Activated CD4-positive, CD25-positive, alpha-beta regulatory T cell treated with anti-CD3 and anti-CD28 coated beads, Interleukin-2, amount 50 U/mL, for 72 hours (primary cell): ENCODE results near the gene FAM118A.
"Not testable (repeated sequence)": the region's sequence is repeated elsewhere in the genome, so short reads cannot be mapped to it uniquely, and the experiment has no call there.

Experiments used
- DNase-seq: peaks from one replicate; pipeline ENCODE4 v3.0.0; 2021

FAM118A gene

DNA sequence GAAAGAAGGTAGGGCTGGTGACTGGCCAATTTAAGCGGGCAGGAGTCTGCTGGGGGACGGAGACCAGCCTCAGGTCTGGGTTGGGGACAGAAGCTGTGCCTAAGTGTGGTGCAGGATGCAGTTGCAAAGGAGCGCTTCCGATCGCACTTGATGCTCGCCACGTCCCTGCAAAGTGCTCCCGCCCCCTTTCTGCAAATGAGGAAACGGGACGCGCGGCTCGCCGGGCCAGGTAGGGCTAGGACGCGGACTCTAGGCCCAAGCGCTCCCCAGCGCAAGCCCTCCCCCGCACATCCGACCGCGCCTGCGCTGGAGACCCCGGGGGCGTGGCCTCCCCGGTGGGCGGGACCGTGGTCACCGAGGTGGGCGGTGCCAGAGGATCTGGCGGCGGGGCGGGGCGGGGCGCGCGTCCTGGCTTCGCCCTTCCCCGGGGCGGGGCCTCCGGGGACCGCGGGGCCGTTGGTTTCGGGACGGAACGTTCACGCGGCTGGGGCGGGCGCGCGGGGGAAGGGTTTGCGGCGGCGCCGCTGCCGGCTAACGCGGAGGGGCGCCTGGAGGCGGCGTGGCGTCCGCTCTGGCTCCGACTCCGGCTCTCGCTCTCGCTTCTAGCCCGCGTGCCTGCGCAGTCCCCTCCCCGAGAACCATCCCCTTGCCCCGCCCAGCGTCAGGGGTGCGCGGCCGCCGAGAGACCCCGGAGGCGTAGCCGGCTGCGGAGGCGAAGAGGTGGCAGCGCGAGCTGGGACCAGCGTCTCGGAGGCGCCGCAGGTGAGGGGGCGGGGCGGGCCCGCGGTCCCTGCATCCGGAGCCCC, at the start of gene FAM118A:
TSS of gene FAM118A (plus strand) at position 513 of the 806 bp plus-strand sequence. CDS start 12,446 bp downstream, outside the sequence.
- peak; percentile 100 for DNase-seq

DNA sequence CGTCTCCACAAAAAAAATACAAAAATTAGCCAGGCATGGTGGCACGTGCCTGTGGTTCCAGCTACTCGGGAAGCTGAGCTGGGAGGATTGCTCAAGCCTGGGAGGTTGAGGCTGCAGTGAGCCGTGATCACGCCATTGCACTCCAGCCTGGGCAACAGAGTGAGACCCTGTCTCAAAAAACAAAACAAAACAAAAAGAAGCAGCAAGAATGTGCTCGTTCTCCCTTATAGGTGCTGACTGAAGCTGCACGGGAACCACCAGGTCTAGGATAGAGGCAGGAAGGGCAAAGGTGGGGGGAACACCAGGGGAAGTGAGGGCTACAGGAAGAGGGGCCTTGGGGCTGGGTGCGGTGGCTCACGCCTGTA, 49.4 kb upstream of the FAM118A start:
- not testable (repeated sequence) for DNase-seq

DNA sequence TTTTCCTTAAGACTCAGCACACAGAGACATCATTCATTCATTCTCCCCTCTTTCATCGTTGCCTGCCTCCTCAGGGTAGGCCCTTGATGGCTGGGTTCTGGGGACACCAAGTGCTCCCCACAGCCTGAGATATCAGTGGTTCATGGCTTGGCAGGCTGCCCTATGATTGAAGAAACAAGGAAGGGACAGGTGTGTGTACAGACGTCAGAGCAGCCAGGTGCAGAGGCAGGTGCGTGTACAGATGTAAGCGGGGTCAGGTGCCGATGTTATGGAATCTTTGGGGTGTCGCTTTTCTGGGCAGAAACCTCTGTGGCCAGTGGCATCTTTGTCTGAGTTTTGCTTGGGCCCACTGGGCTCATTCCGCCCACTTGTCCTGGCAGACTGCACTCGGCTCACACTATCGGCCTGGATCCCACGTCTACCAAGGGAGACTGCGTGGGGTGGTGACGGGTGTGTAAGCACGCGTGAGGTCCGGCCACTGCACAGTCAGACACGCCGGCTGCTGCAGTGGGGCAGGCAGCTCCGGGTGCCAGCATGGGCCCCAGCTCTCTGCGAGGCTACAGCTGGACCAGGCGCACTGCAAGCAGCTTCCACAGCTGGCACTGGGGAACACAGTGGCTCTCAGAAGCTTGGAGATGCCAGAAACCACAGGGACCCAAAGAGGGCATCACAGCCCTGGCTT, 48.2 kb upstream of the FAM118A start:
- DNase-seq = no peak

DNA sequence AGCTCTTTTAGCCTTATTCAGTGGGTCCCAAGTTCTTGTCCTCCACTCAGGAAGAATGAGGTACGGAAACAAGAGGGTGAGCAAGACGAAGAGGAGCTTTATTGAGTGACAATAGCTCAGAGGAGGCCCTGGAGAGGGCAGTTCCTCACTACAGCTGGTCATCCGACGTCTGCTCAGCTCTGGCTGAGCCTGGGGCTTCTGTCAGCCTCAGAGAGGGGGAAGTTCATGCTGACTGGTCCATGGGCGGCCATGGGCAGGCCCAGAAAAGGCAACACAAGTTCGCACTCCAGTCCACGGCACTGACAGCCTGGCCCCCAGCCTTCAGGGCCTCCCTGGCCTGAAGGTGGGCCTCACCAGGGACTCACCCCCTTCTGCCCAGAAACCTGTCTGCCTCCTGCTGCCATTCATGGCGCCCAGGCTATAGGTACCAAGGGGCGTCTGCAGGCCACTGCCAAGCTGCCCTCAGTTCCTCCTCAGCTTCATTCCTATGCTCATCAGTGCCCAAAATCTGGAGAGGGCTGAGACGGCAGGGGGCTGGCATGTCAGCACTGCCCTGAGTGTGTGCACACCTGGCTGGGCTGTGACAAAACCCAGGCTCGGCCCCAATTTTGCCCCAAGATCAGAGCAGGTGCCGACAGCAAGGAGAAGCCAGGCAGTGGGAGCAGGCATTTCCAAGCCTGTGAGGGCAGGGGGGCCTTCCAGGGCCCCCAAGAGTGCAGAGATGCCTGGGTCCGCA, 47.4 kb upstream of the FAM118A start:
- no peak for DNase-seq

DNA sequence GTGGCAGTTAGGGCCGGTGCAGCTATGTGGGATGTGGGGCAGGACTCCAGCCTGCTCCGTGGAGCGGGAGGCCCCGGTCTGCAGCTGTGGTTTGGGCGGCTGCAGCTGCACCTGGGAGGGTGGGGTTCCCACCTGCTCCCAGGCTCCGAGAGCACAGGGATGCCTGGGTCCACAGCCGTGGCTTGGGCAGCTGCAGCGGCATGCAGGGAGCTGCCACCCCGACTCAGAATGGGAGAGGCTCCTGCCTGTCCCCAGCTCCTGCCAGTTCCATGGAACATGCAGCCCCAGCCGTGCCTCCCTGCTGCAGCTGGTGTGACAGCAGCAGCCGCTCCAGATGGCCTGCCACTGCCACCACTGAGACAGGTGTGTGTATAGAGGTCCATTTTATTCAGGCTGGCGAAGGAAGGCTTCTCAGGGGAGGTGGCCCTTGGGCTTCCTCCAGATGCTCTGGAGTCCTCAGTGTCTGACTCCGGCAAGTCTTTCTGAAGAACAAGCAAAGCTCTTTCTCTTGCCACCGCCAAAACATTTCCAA, 46.7 kb upstream of the FAM118A start:
- no peak for DNase-seq

DNA sequence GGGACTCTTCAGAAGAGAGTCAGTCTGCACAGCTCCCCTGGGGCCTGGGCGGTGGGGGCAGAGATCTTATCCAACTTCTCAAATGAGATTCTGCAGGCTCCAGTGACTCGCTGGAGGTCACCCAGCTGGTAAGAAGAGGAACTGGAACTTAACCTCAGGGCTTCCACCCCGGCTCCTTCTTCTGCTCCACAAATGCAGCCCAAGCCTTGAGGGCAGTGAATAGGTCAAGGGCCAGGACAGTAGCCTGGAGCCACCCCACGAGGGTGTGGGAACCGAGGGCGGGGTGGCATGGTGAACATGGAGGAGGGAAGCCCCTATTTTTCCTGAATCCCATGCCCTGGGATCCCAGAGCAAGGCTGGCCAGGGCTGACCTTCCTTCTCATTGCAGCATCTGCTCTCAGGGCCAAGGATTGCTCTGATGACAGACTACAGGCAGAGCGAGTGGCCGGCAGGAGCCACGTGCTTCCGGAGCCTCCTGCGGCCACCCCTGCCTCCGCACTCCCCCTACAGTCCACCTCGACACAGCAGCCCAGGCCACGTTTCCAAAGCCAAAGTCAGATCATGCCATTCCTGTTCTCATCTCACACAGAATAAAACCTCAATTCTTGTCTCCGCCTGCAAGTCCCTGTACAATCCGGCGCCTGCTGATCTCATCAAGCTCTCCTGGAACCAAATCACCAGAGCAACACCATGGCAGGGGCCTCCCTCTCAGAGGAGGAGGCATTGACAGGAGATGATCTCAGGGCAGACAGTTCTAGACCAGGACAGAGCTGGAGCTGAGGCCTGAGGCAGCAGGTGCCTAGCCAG, 46.1 kb upstream of the FAM118A start:
- no peak for DNase-seq

DNA sequence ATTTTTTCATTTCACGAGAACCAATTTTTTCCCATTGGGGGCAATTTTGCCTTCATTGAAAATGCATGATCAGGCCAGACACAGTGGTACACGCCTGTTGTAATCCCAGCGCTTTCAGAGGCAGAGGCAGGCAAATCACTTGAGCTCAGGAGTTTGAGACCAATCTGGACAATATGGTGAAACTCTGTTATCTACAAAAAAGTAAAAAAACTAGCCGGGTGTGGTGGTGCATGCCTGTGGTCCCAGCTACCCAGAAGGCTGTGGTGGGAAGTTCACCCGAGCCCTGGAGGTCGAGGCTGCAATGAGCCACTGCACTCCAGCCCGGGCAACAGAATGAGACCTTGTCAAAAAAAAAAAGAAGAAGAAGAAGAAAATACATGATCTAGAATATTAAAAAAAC, 44.2 kb upstream of the FAM118A start:
- no peak for DNase-seq

DNA sequence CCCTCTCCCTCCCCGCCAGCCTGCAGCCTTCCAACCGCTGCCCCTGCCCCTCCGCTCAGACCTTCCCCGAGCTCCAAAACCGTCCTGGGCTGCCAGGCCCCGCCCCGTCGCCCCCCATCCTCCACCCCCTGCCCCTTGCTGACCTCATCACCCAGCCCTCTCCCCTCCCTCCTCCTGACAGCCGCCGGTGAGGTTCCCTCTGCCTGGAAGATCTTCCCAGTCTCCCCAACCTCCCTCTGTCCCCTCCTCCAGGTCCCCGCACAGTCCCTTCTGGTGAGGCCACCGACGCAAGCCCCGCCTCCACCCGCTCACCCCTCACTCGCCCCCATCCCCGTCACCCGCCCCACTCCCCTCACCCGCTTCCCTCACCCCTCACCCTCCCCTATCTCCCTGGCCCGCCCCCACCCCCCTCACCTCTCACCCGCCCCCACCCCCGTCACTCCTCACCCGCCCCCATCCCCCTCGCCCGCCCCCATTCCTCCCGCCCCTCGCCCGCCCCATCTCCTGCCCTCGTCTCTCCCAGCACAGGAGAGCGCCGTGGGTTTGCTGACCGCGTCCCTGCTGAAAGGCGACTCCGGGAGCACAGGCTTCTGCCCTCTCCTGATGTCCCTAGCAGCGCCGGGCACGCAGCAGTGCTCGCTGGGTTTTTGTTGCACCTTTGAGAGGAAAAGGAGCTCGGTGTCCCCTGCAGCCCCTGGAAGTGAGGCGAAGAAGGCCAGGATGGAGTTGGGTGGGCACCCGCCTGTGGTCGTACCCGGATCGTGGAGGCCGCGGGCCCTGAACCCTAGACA, 41.4 kb upstream of the FAM118A start:
- DNase-seq = no peak

DNA sequence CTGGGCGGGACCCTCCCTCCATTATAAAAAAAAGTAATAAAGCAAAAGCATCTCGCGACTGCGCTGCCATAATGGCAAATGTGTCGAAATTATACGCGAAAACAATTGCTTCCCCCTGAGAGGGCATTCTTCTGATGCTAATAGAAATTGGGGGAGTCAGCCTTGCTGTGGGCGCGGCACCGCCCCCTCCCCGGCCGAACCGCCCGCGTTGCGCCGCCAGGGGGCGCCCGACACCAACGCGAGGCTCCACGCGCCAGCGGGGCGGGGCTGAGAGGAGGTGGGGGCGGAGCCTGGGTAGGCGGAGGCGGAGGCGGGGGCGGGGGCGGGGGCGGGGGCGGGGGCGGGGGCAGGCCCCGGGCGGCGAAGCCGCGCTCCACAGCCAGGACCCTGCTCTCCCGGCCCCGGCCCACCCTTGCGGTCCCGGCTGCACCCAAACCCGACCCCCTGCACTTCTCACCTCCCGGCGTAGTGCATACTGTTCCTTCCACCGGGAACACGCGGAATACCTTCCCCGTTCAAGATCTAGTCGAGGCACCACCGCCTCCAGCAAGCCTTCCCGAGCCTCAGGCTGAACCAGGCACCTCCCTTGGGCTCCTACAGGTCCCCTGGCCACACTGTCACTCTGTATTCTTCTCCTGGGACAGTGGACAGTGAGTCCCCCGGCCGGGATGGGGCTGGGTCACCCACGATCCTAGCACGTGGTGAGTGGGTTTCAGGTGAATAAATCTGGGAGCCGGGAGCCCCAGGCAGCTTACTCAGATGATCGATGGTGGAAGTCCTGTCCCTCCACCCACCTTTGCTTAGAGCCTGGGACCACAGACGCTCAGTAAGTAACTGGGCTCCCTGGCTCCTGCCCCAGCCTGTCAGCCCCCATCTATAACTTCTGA, 40.5 kb upstream of the FAM118A start:
- DNase-seq = peak; percentile 93

DNA sequence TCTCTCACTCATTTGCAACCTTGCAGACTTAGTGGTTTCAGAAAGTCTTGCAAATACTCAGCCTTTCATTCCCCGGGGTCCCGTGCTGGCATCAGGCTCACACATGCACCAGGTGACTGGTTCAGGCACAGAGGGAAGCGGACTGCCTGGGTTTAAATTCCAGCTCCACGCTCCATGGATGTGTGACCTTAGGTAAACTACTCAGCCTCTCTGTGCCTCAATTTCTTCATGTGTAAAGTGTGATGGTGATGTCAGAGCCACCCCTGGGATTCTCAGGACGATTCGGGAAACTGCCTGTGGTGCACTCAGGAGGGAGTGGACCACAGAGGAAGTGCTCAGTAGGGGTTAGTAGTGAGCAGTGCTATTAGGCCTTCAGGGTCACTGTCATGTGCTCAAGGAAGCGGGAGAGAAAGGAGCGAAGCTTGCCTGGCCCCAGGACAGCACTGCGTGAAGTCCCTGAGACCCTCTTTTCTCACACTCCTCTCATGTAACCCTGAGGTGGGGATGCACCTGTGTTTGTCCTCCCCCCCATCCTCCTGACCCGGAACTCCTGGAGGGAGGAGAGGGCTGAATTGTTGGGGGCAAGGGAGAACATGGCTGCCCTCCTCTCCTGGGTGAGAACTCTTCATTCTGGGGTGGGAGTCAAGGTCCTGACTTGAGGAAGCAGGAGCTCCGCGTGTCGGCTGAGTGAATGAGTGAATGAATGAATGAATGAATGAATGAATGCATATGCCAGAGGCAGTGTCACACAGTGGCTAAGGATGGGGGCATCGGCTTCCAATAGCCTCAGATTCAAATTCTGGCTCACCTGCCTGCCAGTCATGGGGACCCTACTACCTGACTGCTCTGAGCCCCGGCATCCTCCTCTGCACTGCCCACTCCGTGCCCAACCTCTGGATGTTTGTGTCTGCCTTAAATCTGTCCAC, 39.4 kb upstream of the FAM118A start:
- DNase-seq = no peak

DNA sequence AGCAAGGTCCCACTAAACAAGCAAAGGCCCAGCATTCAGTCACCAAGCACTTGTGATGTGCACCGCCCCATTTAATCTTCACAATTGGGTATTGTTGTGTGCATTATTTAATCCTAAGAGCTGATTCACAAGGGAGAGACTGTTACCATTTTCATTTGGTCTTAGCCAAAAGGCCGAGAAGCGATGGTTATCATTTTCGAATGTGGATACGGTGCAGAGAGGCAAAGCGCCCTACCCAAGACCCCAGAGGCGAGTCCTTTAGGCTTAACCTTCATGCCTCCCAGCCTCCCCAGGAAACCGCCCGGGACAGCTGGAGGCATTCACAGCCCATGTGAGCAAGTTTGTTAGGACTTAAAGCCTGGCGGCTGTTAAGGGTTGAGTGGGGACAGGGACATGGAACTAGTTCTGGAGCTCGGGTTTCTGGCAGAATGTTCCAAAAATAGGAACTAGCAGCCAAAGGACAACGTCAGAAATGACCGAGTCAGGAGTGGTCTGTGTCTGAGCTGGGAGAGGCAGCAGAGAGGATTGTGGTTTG, 38.0 kb upstream of the FAM118A start:
- no peak for DNase-seq

DNA sequence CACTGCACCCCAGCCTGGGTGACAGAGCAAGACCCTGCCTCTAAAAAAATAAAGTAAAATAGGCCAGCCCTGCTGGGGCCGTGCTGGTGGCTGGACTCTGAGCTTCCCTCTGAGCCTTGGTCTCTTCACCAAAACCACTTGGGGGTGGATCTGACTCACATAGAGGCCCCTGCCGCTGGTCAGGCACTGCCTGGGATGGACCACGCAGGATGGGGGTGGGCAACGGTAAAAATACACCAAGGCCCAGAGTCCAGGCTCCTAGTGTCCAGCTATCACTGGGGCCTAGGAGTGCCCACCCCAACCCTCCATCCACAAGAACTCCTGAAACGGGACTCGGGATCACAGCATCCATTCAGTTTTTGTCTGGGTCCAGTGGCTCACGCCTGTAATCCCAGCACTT, 37.2 kb upstream of the FAM118A start:
- no peak for DNase-seq

DNA sequence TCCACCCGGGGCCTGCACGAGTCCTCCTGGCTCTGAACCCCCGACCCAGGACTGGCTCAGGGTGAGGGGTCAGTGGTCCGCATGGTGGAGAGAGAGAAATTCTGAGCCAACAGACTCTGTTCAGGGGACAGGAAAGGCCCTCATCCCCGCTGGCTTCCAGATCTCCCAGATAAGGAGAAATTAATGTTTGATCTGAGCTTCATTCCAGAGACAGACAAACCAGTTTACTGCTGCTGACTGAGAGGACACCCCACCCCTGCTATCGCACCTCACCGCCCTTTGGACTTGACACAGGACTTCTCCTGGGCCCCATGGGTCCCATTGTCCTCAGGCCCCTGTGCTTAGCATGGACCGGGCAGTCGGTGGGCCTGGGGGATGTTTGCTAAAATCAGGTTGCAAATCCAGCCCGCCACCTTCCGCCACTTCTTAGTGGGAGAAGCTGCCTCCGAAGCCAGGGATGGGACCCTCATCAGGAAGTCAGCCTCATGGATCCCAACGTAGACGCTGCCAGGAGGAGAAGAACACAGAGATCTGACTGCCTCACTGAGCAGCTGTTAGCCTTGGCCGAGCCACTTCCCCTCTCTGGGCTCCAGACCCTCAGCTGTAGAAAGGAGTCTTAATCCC, 36.2 kb upstream of the FAM118A start:
- DNase-seq = no peak

DNA sequence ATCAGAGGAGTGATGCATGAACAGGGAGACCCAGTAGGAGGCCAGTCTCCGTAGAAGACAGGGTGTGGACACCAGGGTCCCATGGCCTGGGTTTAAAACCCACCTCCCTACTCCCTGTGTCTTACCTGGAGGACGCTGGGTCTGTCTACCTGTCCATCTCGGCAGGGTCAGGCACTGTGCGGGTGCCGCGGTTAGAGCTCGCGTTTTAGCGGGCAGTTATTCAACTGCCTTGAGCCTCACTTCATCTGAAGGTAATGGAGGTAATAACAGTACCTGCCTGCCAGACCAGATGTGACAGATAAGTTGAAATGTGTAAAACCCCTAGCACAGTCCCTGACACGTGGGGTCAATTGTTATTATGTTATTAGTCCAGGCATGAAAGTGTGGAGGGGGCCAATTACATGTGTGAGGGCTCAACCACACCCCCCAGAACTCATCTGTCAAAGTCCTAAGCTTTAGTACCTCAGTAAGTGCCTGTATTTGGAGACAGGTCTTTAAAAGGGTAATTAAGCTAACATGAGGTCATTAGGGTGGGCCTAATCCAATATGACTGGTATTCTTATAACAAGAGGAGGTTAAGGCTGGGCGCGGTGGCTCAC, 33.1 kb upstream of the FAM118A start:
- DNase-seq = no peak

DNA sequence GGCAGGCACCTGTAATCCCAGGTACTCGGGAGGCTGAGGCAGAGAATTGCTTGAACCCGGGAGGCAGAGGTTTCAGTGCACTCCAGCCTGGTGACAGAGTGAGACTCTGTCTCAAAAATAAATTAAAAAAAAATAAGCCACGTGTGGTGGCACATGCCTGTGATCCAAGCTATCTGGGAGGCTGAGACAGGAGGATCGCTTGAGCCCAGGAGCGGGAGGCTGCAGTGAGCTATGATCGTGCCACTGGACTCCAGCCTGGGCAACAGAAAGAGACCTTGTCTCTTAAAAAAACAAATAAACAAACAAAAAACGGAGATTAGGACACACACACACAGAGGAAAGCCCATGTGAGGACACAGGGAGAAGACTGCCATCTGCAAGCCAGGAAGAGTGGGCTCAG, 32.0 kb upstream of the FAM118A start:
- DNase-seq = not testable (repeated sequence)

DNA sequence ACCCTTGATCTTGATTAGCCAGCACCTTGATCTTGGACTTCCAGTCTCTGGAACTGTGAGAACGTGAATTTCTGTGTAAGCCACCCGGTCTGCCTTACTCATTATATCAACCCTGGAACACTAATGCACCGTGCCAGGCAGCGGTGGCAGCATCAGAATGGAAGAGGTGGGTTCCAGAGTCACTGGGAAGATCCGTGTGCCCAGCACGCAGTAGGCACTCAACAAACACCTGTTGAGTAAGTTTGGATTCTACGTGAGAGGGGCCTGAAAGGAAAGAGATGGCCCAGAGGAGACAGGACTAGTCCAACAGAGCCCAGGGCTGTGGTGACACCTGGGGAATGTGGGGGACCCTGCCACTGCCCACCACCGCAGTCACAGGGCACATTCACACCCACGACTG, 31.6 kb upstream of the FAM118A start:
- no peak for DNase-seq

DNA sequence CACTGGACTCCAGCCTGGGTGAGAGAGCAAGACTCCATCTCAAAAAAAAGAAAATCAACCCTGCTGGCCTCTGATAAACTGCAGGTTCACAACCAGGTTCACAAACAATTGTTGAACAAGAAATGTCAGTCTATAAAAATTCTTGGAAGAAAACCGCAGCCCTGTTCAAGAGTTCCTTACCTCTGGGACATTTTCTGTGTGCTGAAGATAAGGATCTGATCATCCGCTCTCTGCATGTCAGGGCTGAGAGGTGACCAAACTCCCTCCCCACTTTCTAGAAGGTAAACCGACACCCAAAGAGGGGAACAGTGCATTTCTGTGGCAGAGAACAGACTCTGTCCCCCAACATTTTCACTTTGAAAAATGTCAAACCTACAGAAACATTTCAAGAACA, 29.1 kb upstream of the FAM118A start:
- no peak for DNase-seq

DNA sequence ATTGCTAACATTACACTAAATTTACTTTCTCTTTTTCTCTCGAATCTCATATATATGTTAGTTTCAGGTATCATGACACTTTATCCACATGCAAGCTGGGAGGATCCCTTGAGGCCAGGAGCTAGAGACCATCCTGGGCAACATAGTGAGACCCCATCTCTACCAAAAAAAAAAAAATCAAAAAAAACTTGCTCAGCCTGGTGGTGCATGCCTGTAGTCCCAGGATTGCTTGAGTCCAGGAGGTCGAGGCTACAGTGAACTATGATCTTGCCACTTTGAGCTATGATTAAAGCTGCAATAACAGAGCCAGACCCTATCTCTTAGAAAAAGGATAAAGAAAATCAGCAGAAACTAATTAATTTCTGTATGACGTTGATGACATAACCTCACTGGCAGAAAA, 28.7 kb upstream of the FAM118A start:
- DNase-seq = no peak
